NCI-H526 (cell line): ENCODE measurements around the gene EXOC3L1.

Experiments
- DNase-seq, 2 experiments: peaks; one replicate each; lab custom pipeline; 2025; lab: John Stamatoyannopoulos, UW

EXOC3L1 gene

GRCh38 chr16:67197704-67198103, 7.8 kb upstream of the EXOC3L1 start:
- no peak for DNase-seq

GRCh38 chr16:67196881-67197280, 6.9 kb upstream of the EXOC3L1 start:
- no peak for DNase-seq

DNA sequence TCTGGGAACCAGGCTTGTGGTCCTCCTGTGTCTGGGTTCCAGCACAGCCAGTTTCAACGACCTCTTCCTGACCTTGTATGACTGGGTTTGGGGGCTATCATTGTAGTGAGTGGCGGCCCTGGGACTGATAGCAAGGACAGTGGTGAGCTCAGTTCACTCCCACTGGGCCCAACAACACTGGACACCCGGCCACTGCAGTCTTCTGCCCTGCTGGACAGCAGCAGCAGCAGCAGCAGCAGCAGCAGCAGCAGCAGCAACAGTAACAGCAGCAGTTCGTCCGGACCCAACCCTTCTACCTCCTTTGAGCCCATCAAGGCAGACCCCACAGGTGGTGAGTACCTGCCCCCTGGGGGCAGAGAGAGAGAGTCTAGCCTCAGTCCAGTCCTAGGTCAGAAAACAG, 5.7 kb upstream of the EXOC3L1 start:
- no peak for DNase-seq

- no peak for DNase-seq
Observed at GRCh38 chr16:67194260-67194659, 4.3 kb upstream of the EXOC3L1 start.

- DNase-seq = no peak
Observed at GRCh38 chr16:67193536-67193935, 3.6 kb upstream of the EXOC3L1 start.

DNA sequence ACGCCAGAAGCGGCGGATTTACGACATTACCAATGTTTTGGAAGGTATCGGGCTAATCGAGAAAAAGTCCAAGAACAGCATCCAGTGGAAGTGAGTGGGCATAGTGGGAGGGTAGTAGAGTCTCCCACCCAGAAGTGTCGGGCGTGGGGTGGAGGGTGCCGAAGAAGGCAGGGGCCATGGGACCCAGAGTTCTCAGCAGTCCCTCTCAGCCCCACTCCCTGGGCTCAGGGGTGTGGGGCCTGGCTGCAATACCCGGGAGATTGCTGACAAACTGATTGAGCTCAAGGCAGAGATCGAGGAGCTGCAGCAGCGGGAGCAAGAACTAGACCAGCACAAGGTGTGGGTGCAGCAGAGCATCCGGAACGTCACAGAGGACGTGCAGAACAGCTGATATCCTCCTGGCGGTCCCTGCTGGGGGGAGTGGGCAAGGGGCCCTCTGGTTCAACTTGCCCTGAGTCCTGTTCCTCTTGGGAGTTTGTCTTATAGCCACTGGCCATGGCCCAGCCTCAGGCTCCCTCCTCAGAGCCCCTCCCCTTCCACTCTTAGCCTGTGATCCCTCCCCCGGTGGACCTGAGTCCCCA, 2.9 kb upstream of the EXOC3L1 start:
- no peak for DNase-seq

DNA sequence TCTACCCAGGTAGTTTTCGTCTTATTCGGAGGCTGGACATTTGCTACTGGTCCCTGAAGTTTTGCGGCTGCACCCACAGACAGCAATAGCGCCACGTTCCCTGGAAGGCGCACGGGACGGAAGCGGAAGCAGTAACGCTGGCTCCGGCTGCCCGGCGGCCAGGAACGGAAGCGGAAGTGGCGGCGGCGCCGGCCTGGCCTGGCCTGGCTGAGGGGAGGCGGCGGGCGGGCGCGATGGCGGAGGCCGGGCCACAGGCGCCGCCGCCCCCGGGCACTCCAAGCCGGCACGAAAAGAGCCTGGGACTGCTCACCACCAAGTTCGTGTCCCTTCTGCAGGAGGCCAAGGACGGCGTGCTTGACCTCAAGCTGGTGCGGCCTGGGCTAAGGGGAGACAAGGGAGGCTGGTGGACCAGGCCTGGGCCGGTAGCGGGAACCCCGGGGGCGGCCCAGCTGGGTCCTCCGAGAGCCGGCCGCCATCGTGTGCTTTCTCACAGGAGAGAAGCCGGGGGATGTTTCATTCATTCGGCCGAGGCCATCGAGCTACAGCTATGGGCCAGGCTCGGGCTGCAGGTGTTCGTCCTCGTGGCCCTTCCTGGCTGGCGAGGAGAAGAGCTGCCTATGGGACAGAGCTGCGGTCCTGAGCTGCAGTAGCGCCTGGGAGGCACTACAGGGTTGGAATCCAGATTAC, 2.2 kb upstream of the EXOC3L1 start, which contains the start of gene E2F4:
Gene E2F4 (plus strand): TSS at position 161 of the 687 bp plus-strand sequence. CDS start 73 bp downstream, at position 234.
- DNase-seq = peak; percentile 55 to 89

DNA sequence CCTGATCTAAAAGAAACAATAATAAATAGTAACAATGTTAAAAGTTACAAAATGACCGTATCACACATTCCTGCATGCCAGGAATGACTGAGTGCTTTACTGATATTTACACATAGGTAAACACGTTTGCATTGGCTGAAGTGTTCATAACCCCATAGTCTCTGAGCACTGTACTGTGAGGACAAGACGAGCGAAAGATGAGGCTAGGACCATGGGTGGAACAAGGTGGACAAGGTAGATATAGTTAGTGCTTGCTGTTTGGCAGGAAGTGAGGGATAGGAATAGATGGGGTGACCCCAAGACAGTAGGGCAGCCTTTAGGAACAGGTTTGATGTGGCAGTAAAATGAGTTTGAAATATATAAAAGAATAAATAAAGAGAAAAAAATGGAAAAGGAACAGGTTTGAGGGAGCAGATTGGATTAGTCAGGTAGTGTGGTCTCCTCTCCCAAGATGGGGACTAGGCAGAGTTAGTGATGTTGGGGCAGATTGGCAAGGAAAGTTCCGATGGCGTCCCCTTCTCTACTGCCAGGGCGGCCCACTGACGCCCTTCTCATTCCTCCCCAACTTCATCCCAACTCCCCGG, 1.6 kb upstream of the EXOC3L1 start:
- no peak for DNase-seq

- DNase-seq = no peak
Observed at GRCh38 chr16:67190448-67191399, 788 bp upstream of the EXOC3L1 start.

GRCh38 chr16:67188798-67189197, 1.1 kb downstream of the EXOC3L1 start:
- no peak for DNase-seq

GRCh38 chr16:67188323-67188722, 1.6 kb downstream of the EXOC3L1 start:
- DNase-seq = no peak

GRCh38 chr16:67187175-67187890, 2.6 kb downstream of the EXOC3L1 start:
- DNase-seq = no peak

DNA sequence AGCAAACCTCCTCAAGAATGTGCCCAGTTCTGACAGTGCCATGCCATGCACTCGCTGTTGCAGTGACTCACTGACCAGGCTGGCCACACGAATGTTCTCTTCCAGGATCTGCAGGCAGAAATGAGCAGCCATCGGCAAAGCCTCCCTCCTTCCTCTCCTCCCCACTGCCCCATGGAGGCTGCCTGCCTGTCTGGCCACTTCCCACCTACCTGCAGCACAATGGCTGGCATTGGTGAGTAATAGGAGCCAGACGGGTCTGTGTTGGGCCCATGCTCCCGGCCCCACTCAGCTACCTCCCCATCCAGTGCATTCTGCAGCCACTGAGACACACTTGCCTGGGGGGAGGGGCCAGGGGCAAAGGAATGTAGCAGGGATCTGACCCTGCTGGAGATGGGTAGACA, 3.4 kb downstream of the EXOC3L1 start:
- no peak for DNase-seq

- no peak for DNase-seq
Observed at GRCh38 chr16:67185651-67186134, 4.2 kb downstream of the EXOC3L1 start.

GRCh38 chr16:67184995-67185650, 4.8 kb downstream of the EXOC3L1 start:
- DNase-seq = peak; percentile 55 to 86

DNA sequence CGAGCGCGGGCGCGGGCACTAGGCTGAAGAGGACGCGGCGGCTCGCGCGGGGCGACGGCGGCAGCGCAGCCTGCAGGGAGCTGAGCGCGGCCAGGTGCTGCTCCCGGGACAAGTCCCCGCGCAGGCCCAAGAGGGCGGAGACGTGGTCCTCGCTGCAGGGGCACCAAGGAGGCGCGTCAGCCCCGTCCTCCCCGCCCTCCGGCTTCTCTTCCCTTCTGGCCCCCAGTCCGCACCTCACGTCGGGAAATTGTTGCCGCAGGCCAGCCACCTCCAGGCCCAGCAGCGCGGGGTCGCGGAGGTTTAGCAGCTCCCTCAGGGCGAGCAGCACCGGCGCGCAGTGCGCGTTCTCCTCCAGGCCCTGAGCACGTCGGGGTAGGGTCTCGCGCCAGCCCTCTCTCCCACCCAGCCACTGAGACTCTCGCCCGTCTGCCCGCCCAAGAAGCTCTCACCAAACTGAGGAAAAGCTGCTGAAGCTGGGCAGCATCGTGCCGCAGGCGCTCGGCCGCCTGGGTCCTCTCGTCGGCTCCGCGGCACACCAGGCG, 5.4 kb downstream of the EXOC3L1 start:
- DNase-seq = peak; percentile 63 to 78

- peak; percentile 92 to 96 for DNase-seq
Observed at GRCh38 chr16:67183627-67184452, 6.1 kb downstream of the EXOC3L1 start, which contains the start of gene MATCAP1. MATCAP1 (minus strand) TSS chr16:67183963; CDS start chr16:67180610, 3,353 bp downstream.

GRCh38 chr16:67183284-67183626, 6.7 kb downstream of the EXOC3L1 start:
- no peak for DNase-seq

DNA sequence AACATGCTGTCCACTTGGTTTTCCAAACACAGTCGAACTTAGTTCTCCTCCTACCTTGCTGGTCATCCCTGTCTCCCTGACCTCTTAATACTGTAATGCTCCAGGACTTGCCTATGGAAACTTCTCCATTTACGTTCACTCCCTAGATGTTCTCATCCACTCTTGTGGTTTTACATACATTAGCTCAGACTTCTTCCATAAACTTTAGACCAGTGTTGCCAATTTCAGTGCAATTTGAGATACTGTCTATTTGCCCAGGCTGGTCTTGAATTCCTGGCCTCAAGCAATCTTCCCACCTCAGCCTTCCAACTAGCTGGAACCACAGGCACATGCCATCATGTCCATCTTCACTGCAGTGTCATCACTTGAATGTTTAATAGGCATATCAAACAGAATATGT, 7.6 kb downstream of the EXOC3L1 start:
- no peak for DNase-seq

DNA sequence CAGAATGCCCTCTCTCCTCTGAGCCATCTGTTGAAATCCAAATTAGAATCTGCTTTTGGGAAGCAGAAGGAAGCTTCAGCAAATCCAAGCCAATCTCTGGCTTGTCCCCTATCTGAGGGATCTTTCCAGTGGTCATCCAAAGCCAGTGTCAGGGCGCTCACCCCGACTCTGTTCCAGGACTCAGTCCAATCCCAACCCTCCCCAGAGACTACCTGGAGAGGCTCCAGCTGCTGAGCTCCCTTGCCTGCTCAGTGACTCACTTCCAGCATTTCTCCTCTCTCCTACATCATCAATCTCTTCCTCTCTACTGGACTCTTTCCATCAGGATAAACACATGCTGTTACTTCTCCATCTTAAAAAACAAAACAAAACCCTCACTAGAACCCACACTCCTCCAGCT, 8.6 kb downstream of the EXOC3L1 start:
- DNase-seq = no peak
